ENCODE measurements around the gene GH1.
"Not testable (repeated sequence)": the region's sequence is repeated elsewhere in the genome, so short reads cannot be mapped to it uniquely, and the experiment has no call there.

GH1 gene

DNA sequence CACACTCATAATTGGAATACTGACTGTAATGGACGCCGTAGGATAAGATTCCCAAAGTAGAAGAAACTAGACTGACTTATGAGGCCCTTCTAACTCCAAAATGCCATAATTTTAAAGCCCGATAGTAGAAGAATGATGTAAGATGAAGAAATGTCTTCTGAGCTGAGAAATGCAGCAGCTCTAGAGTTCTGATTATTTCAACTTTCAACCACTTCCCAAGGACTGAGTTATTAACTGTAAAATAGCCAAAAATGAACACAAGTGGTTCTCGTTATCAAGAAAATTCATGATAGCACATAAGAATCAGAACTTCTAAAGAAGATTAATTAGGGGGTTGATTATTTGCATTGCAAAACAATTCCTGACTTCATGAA, 48.4 kb downstream of the GH1 start:
- in situ Hi-C loops (cut with MboI; ENCODE audit: low pct_unique_long_range_greater_than_20kb, low sequenced_read_pairs, unreplicated experiment); DNase-seq (ENCODE audit: low spot score): not testable (repeated sequence)

DNA sequence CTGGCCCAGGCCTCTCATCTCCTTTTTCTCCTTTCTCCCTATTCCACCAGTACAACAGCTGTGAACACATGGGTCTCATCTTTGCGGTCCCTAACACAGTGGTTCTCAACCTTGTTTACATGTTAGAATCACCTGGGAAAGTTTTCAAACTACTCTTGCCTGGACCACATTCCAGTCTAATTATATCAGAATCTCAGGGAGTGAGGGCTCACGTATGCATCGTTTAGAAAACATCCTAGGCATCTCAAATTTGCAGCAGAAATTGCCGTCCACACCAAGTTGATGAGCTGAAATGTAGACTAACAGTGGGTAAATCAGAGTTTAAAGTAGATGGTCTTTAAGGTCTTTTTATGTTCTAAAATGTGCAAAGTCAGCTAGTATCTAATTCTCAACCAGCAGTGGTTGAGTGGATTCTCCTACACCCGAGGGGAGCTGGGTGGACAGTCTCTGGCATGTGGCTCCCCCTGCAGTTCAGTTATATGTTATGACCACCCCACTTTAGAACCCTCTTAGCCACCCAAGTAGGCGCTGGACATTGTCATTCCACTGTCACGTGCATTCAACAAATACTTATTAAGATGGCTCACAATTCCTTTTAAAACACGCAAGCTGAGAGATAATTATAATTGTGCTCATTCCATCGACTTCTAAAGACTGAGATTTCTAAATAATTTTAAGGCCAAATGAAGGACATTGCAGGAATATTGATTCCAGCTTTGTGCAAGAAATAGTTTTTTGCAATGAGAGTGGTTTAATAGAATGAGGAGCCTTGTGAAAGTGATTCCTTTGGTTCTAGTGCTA, 48.9 kb downstream of the GH1 start:
- in situ Hi-C loops (cut with MboI; ENCODE audit: low pct_unique_long_range_greater_than_20kb, low sequenced_read_pairs, unreplicated experiment); DNase-seq (ENCODE audit: low spot score): not testable (repeated sequence)

All from GM13977 (cell line).